CD4-positive, alpha-beta T cell treated with Interleukin-15 for 4 hours (primary cell): ENCODE data around the gene SFI1.

Experiments used
- DNase-seq: peaks from one replicate; pipeline ENCODE4 v3.0.0-alpha.2; 2020; ENCODE audit warnings: low spot score

Gene SFI1

GRCh38 chr22:31595271-31595670 lies 98.9 kb downstream of the SFI1 start:
- no peak for DNase-seq

- DNase-seq, result no peak
Observed at GRCh38 chr22:31602259-31602952, 106.1 kb downstream of the SFI1 start.

DNA sequence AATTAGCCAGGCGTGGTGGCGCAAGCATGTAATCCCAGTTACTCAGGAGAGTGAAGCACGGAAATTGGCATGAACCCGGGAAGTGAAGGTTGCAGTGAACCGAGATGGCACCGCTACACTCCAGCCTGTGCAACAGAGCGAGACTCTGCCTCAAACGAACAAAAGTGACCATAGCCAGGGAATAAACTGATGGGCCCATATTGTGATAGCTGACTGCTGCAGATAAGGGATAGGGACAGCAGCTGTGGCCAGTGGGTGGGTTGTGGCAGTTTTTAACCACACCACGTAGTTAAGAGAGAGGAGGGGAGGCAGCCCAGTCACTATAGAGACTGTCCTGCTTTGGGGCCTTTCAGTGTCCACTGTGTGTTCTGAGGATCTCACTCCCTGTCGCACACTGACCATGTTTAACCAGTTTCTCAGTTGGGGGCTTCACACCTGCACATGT lies 106.8 kb downstream of the SFI1 start:
- no peak for DNase-seq

DNA sequence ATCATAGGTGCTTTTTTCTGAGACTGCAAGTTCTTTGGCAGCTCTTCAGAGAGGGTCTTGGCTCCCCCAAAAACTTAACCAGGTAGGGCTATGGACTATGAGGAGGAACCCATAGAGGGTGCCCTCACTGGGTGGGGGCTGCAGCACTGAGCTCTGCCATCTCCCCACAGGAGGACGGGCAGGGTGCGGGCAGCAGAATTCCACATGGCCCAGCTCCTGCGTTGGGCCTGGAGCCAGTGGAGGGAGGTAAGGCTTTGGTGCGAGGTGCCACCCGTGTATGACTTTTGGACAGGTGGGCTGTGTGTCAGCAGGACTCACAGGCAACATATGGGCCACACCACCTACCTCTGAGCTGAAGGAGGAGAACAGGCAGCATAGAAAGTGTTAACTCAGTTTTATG lies 107.2 kb downstream of the SFI1 start:
- DNase-seq, result no peak

DNA sequence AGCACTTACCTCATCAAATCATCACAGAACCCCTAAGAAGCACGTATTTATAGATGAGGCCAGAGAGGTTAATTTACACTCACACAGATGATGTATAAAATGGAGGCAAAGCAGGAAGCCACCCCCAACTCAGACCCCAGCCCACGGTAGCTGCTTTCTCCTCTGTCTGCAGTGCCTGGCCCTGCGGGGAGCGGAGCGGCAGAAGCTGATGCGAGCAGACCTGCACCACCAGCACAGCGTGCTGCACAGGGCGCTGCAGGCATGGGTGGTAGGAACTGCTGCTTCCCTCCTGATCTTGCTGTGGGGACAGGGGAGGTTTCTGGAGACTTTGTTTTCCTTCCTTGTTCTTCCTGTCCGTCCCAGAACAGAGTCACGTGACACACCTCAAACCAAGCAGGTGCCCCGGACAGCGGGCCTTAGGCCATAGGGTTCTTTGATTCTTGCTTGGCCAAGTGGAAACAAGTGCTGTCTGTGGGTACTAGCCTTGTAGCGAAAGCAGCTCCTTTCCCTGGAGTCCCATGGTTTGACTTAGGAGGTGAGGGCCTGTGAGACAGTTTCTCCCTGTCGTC lies 107.9 kb downstream of the SFI1 start:
- no peak for DNase-seq

- no peak for DNase-seq
Observed at GRCh38 chr22:31604746-31605705, 108.7 kb downstream of the SFI1 start.

- DNase-seq, result no peak
Observed at GRCh38 chr22:31605851-31606585, 109.7 kb downstream of the SFI1 start.

- DNase-seq, result no peak
Observed at GRCh38 chr22:31607696-31608095, 111.4 kb downstream of the SFI1 start.

DNA sequence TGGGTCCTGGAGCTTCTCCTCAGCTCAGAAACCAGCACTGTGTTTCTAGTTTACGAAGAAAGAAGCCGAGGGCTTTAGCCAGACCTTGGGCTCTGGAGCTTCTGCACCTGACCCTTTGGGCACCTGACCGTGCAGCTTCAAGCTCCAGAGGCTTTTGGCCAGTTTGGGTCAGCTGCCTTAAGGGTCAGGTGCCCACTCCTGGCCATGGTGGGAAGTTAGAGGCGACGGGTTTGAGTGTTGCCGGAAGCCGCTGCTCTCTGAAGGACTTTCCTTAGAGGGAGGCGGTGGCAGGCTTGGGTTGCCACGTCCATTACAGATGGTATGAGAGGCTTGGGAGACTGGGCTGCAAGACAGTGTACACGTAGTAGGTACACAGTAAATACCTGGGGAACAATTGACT lies 113.4 kb downstream of the SFI1 start:
- no peak for DNase-seq

- DNase-seq, result no peak
Observed at GRCh38 chr22:31610611-31611010, 114.3 kb downstream of the SFI1 start.

GRCh38 chr22:31611061-31611760 lies 114.9 kb downstream of the SFI1 start:
- DNase-seq, result no peak

GRCh38 chr22:31612891-31613285 lies 116.6 kb downstream of the SFI1 start:
- DNase-seq, result no peak

DNA sequence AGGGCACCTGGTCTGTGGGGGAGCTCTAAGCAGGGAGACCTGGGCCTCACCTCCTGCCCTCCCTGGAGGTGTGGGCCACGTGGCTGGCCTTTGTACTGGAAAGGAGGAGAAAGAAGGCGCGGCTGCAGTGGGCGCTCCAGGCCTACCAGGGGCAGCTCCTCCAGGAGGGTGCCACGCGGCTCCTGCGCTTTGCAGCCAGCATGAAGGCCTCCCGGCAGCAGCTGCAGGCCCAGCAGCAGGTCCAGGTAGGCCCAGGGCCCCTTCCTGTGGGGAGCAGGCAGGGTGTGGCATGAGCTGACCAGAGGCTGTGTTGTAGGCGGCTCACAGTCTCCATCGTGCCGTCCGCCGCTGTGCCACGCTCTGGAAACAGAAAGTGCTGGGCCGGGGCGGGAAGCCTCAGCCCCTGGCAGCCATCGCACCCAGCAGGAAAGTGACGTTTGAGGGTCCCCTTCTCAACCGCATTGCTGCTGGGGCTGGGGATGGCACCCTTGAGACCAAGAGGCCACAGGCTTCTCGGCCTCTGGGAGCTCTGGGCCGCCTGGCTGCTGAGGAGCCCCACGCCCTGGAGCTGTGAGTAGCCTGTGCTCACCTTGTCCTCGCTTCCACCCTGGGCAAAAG lies 117.1 kb downstream of the SFI1 start:
- no peak for DNase-seq

GRCh38 chr22:31613904-31614296 lies 117.6 kb downstream of the SFI1 start:
- DNase-seq, result no peak

DNA sequence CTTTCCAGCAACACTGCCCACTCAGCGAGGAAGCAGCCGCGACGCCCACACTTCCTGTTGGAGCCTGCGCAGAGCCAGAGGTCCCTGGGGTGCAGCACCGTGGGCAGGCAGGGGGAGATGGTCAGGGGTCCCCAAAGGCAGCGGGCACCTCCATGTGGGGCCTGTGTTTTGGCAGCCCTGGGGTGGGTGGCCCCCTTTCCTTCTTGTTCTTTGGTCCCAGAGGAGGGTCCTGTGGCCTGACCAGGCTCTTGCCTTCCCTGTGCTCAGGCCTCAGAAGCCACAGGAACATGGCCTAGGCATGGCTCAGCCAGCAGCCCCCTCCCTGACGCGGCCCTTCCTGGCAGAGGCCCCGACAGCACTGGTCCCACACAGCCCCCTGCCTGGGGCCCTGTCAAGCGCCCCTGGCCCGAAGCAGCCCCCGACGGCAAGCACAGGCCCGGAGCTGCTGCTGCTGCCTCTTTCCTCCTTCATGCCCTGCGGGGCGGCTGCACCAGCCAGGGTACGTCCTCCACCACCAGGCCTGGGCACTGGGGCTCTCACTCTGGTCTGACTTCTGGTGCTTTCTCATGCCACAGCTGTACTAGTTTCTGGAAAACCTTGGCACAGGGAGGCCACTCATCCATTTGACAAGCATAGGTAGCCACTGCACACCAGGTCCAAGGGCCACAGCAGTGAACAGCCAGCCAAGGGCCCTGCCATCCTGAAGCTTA lies 118.6 kb downstream of the SFI1 start:
- DNase-seq, result no peak

- DNase-seq, result no peak
Observed at GRCh38 chr22:31615491-31615860, 119.1 kb downstream of the SFI1 start.

GRCh38 chr22:31615940-31616314 lies 119.6 kb downstream of the SFI1 start:
- no peak for DNase-seq

DNA sequence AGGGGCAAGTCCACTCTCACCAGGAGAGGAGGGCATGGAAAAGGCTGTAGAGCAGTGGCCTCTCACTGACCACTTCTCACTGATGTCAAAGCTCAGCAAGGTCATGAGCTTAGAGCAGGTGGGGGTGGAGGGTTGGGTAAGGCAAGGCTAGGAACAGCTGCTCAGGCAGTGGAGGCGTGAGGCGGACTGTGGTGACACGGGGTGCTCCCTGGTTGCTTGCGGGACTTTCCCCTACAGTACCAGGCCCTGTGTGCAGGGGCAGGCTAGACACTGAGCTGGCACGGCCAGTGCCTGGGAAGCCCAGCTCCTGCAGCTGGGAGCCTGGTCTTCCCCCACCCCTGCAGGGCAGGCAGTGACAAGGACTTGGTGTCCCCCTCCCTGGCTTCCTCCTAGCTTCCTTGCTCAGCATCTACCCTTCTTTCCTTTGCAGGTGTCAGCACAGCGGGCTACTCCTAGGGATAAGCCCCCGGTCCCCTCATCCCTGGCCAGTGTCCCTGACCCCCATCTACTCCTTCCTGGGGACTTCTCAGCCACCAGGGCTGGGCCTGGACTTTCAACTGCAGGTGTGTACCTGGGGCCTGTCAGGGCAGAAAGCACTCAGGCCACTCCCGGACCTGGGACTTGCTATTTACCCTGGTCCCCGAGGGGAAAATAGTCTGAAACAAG lies 120.1 kb downstream of the SFI1 start:
- DNase-seq, result no peak

DNA sequence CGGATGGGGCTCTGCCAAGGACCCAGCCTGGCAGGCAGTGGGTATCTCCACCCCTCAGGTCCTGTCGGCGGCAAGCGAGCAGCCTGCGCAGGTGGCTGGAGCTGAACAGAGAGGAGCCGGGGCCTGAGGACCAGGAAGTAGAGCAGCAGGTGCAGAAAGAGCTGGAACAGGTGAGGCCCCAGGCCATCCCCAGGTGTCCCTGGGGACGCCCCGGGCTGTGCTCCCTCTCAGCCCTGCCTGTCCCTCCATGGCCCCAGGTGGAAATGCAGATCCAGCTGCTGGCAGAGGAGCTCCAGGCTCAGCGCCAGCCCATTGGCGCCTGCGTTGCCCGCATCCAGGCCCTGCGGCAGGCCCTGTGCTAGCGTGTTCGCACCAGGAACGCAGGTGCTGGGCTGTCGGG lies 121.7 kb downstream of the SFI1 start:
- no peak for DNase-seq
